Thyroid gland (tissue), 4 donors: ENCODE measurements around the gene UTP14C. TPM values are rescaled to one million over a fixed set of nuclear protein-coding genes. Genes with fewer than 3 reads are reported as not detected.

ENCODE experiments used
- DNase-seq, 2 donors: peaks; one replicate each; pipeline ENCODE4 v3.0.0-alpha.2; 2019
- H3K27ac ChIP-seq, 3 donors: fragments of 200-600 bp; sonication (generic); 1 replicate in 2 of 3; 2 replicates in 1 of 3; pipeline ENCODE4 v1.5.1; 2016 to 2019; ENCODE audit warnings: mild to moderate bottlenecking in 1 of 3, moderate library complexity in 1 of 3
- H3K27me3 ChIP-seq: fragments of 200-600 bp; sonication (generic); one replicate; pipeline ENCODE4 v1.5.1; 2019
- H3K36me3 ChIP-seq, 2 donors: fragments of 200-600 bp; sonication (generic); one replicate each; pipeline ENCODE4 v1.5.1; 2016 to 2019
- H3K4me1 ChIP-seq, 2 donors: fragments of 200-600 bp; sonication (generic); one replicate each; pipeline ENCODE4 v1.5.1; 2017 to 2019
- H3K4me3 ChIP-seq, 3 donors: fragments of 200-600 bp; sonication (generic); replicated peaks in 1 of 3; 1 replicate in 2 of 3; 2 replicates in 1 of 3; pipeline ENCODE4 v1.5.1; 2016; ENCODE audit warnings: mild to moderate bottlenecking in 1 of 3
- H3K9me3 ChIP-seq: fragments of 200-600 bp; sonication (generic); one replicate; pipeline ENCODE4 v1.5.1; 2017
- POLR2A ChIP-seq, 2 donors: fragments of 450-650 bp; IDR thresholded peaks; one replicate each; pipeline ENCODE4 v1.6.1; 2017; ENCODE audit warnings: antibody characterized with exemption in 2 of 2, mild to moderate bottlenecking in 2 of 2, moderate library complexity in 1 of 2
- WGBS, 2 donors: methylation state at CpG; one replicate each; pipeline ENCODE4 v1.1.5; 2017; 5-methylcytosine and 5-hydroxymethylcytosine counted together
- intact Hi-C: fragments of 100-400 bp; cut with DNase I; formaldehyde crosslinking; loops from one replicate; pipeline ENCODE4 v1.15.1; 2023
- total RNA-seq, 4 donors: library from RNA; depleted of rRNA; stranded (reverse); fragments of >200 nt; gene quantifications; one replicate each; pipeline ENCODE4 v1.2.3, GENCODE V29; 2016
- TF ChIP-seq, protein P1 (sequence below), 6 experiments: fragments of 200-600 bp in 3 of 6; fragments of 450-650 bp in 3 of 6; sonication (generic) in 3 of 6; IDR thresholded peaks; one replicate each; pipeline ENCODE4 v1.5.1; 2016 to 2019; ENCODE audit warnings: antibody characterized with exemption in 6 of 6, mild to moderate bottlenecking in 2 of 6, inconsistent platforms in 1 of 6, moderate library complexity in 1 of 6

Gene UTP14C
- total RNA-seq, 4 donors from 2014 or later = 23.1 to 31.2 (median 25.9) TPM

DNA sequence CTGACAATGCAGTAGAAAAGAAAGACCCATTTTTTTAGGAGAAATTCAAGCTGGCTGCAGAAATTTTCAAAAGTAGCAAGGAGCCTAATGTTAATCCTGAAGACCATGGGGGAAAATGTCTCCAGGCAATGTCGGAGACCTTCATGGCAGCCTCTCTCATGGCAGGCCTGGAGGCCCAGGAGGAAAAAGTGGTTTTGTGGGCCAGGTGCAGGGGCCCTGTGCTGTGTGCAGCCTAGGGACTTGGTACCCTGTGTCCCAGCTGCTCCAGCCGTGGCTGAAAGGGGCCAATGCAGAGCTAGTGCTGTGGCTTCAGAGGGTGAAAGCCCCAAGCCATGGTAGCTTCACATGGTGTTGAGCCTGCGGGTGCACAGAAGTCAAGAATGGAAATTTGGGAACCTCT lies 8.2 kb upstream of the UTP14C start:
- Histone ChIP-seq H3K4me3 (no peak overlapping the region), H3K27ac (no peak overlapping the region), H3K9me3 (no peaks in the 10 kb centered on the region), H3K4me1 (peaks cover 0 to 8% of the 10 kb centered on the region in 2 donors), H3K36me3 (peaks cover 10 to 11% of the 10 kb centered on the region in 2 donors), H3K27me3 (no peaks in the 10 kb centered on the region)
- intact Hi-C loops = loop anchor here (10.0 kb wide), 1 partner anchor 201 kb away; no protein-coding TSS in a partner anchor
- 97 to 98% methylated on average over 3 of the region's 3 CpGs for WGBS, 2 donors
- DNase-seq = no peak
- TF ChIP-seq POLR2A (IDR thresholded peaks at IDR 0.05) = no peak
- TF ChIP-seq, protein P1, sequence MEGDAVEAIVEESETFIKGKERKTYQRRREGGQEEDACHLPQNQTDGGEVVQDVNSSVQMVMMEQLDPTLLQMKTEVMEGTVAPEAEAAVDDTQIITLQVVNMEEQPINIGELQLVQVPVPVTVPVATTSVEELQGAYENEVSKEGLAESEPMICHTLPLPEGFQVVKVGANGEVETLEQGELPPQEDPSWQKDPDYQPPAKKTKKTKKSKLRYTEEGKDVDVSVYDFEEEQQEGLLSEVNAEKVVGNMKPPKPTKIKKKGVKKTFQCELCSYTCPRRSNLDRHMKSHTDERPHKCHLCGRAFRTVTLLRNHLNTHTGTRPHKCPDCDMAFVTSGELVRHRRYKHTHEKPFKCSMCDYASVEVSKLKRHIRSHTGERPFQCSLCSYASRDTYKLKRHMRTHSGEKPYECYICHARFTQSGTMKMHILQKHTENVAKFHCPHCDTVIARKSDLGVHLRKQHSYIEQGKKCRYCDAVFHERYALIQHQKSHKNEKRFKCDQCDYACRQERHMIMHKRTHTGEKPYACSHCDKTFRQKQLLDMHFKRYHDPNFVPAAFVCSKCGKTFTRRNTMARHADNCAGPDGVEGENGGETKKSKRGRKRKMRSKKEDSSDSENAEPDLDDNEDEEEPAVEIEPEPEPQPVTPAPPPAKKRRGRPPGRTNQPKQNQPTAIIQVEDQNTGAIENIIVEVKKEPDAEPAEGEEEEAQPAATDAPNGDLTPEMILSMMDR (IDR thresholded peaks at IDR 0.05) = no peak

DNA sequence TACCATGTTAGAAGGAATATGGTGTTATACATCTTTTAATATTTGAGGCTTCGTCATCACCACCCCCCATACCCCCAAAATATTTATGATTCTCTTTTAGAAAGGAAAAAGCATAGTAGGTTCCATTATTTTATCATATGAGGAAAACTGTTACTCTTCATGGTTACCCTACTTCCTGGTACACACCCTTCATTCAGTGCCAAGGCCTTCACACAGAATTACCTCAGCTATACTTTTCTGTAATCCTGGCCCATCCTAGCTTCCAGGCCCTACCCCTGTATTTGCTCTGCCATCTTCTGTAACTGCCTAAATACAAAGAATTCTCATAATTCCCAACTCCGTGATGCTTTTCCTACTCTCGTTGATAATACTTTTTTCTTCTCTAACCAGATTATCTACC lies 4.3 kb upstream of the UTP14C start:
- WGBS, 2 donors = 93 to 94% methylated on average over 3 of the region's 3 CpGs
- DNase-seq = no peak
- H3K27me3 ChIP-seq = no peaks in the 10 kb centered on the region
- no peak overlapping the region for H3K27ac ChIP-seq
- intact Hi-C loops = no loop called here
- peaks cover 15 to 20% of the 10 kb centered on the region in 2 donors for H3K36me3 ChIP-seq
- TF ChIP-seq, protein P1 (IDR thresholded peaks at IDR 0.05) = no peak
- no peak for TF ChIP-seq POLR2A (IDR thresholded peaks at IDR 0.05)
- no peak overlapping the region for H3K4me3 ChIP-seq
- H3K9me3 ChIP-seq = no peaks in the 10 kb centered on the region
- no peaks in the 10 kb centered on the region for H3K4me1 ChIP-seq

DNA sequence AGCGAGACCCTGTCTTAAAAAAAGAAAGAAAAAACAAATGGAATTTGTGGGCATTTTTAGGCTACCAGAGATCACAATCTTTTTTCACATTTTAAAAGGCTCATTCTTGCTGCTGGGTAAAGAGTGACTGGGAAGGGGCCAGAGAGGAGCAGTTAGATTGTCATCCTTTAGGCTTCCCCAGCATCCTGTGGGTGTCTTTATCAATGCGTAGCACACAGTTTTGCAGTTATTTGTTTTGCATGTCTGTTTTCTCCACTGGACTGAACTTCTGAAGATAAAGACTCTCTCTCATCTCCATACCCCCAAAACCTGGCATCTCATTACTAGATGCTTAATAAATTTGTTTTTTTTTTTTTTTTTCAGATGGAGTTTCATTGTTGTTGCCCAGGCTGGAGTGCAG lies 2.1 kb upstream of the UTP14C start:
- Histone ChIP-seq H3K27ac (no peak overlapping the region), H3K9me3 (no peaks in the 10 kb centered on the region), H3K27me3 (no peaks in the 10 kb centered on the region), H3K36me3 (peaks cover 15 to 20% of the 10 kb centered on the region in 2 donors), H3K4me3 (no peak overlapping the region), H3K4me1 (no peaks in the 10 kb centered on the region)
- 98 to 99% methylated on average over 2 of the region's 2 CpGs for WGBS, 2 donors
- TF ChIP-seq, protein P1 (IDR thresholded peaks at IDR 0.05) = no peak
- DNase-seq = no peak
- intact Hi-C loops = no loop called here

DNA sequence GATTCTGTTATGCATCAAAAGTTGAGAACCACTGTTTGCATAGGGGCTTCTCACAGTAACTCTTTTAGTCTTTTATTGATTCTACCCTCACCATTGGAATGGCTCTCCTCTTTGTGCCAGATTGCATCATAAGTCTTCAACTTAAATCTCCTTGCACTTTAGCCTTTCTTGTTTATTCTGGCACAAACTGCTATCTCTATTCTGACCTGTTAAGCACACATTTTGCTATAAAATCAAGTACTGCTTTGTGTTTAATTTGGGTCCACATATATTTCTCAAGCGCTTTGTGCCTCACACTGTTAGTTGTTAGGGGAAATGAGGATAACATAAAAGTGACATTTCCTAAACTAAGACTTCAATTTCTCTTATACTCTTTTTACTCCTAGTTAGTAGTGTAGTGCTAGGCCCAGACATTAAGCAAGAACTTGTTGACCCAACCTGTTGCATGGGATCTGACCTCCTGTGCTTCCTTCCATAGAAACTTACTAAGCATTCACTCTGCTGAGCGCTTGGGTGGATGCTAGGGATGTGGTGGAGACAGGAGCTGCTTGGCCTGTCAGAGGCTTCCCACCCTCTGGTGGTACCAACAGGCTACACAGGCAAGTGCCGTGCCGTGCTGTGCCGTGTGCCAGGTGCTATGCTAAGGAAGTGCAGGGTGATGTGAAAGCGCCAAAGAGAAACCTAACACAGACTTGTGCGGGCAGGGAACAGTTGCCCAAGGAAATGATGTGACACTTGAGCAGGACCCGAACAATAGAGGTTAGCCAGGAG lies 1.2 kb downstream of the UTP14C start:
- no peaks in the 10 kb centered on the region for H3K27me3 ChIP-seq
- intact Hi-C loops = no loop called here
- H3K36me3 ChIP-seq = peaks cover 4 to 12% of the 10 kb centered on the region in 2 donors
- no peak for DNase-seq
- no peaks in the 10 kb centered on the region for H3K4me1 ChIP-seq
- no peak overlapping the region for H3K4me3 ChIP-seq
- H3K27ac ChIP-seq = no peak overlapping the region
- TF ChIP-seq, protein P1 (IDR thresholded peaks at IDR 0.05) = no peak
- TF ChIP-seq POLR2A (IDR thresholded peaks at IDR 0.05) = no peak
- no peaks in the 10 kb centered on the region for H3K9me3 ChIP-seq
- 96 to 99% methylated on average over 8 of the region's 8 CpGs for WGBS, 2 donors

DNA sequence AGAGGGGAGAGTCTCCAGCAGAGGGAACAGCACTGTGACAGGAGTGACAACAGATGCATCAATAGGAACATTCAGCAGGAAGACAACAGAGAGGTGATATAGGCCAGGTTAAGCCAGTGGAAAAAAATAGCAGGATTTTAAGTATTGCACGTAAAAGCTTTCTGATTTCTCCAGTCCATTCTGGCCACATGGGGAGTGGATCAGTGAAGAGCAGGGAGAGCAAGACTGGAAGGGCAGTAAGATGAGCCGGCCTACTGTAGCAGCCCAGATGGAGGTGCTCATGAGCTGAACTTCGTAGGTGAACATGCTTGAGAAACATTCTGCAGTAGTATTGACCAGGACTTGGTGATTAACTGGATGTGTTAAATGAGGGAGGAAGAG lies 1.7 kb downstream of the UTP14C start:
- Histone ChIP-seq H3K4me3 (no peak overlapping the region), H3K4me1 (no peaks in the 10 kb centered on the region), H3K9me3 (no peaks in the 10 kb centered on the region), H3K27ac (no peak overlapping the region), H3K27me3 (no peaks in the 10 kb centered on the region), H3K36me3 (peaks cover 4 to 10% of the 10 kb centered on the region in 2 donors)
- intact Hi-C loops = no loop called here
- TF ChIP-seq, protein P1 (IDR thresholded peaks at IDR 0.05) = no peak
- TF ChIP-seq POLR2A (IDR thresholded peaks at IDR 0.05) = no peak
- DNase-seq = no peak
- WGBS, 2 donors = 94 to 99% methylated on average over 3 of the region's 3 CpGs
